Caco-2 (cell line): Measurements from ENCODE around the gene ZRSR2. TPM values are rescaled to one million over a fixed set of nuclear protein-coding genes. Genes with fewer than 3 reads are reported as not detected.

Source experiments
- BruUV-seq: library from RNA; stranded (reverse); fragments of 400-500 nt; replicated peaks from 2 replicates; lab custom pipeline; 2021; lab: Mats Ljungman, UMichigan
- CTCF ChIA-PET: fragments of 300-600 bp; sonication (Branson Sonifier 250); formaldehyde crosslinking; loops from one replicate; lab custom pipeline; 2022; ENCODE audit warnings: antibody characterized with exemption; lab: Charles Lee
- POLR2A ChIA-PET: fragments of 300-600 bp; sonication (Branson Sonifier 250); formaldehyde crosslinking; loops from one replicate; lab custom pipeline; 2022; ENCODE audit warnings: antibody characterized with exemption; lab: Charles Lee
- DNase-seq, 2 experiments: peaks; one replicate each; pipeline versions ENCODE4 v3.0.0 to v3.0.0-alpha.2; 2020 to 2022
- H3K27me3 ChIP-seq: replicated peaks from 2 replicates; pipeline ENCODE4 v1.6.0; 2011; ENCODE audit warnings: low read length; ENCODE audit not compliant: control insufficient read depth, insufficient read depth
- H3K36me3 ChIP-seq: 2 replicates; pipeline ENCODE4 v1.5.1; 2011; ENCODE audit warnings: low read length; ENCODE audit not compliant: control insufficient read depth, insufficient read depth
- H3K4me1 ChIP-seq: fragments of 250-450 bp; sonication (Bioruptor Pico); 2 replicates; pipeline ENCODE4 v1.5.1; 2020; ENCODE audit warnings: mild to moderate bottlenecking
- H3K4me3 ChIP-seq: 2 replicates; pipeline ENCODE4 v1.5.1; 2011; ENCODE audit warnings: low read depth, mild to moderate bottlenecking, control low read depth, low read length
- H3K9me3 ChIP-seq: fragments of 250-450 bp; sonication (Bioruptor Pico); 2 replicates; pipeline ENCODE4 v1.5.1; 2020; ENCODE audit warnings: mild to moderate bottlenecking, moderate library complexity
- H3K27ac Mint-ChIP-seq: one replicate; pipeline ENCODE4 v1.8.0; 2022; ENCODE audit warnings: mixed read lengths; ENCODE audit not compliant: unreplicated experiment
- H3K27me3 Mint-ChIP-seq: one replicate; pipeline ENCODE4 v1.8.0; 2022; ENCODE audit warnings: mixed read lengths; ENCODE audit not compliant: insufficient read depth, unreplicated experiment
- H3K36me3 Mint-ChIP-seq: one replicate; pipeline ENCODE4 v1.8.0; 2022; ENCODE audit warnings: mild to moderate bottlenecking, mixed read lengths; ENCODE audit not compliant: insufficient read depth, unreplicated experiment
- H3K4me1 Mint-ChIP-seq: one replicate; pipeline ENCODE4 v1.8.0; 2022; ENCODE audit warnings: low read depth, mixed read lengths; ENCODE audit not compliant: unreplicated experiment
- H3K4me3 Mint-ChIP-seq: one replicate; pipeline ENCODE4 v1.8.0; 2022; ENCODE audit warnings: mild to moderate bottlenecking, moderate library complexity, mixed read lengths; ENCODE audit not compliant: unreplicated experiment
- H3K9me3 Mint-ChIP-seq: one replicate; pipeline ENCODE4 v1.8.0; 2022; ENCODE audit warnings: mixed read lengths; ENCODE audit not compliant: unreplicated experiment
- CTCF ChIP-seq, 2 experiments: fragments of 200-600 bp in 1 of 2; IDR thresholded peaks; 1 replicate in 1 of 2; 2 replicates in 1 of 2; pipeline versions ENCODE4 v1.5.1 to v1.8.0; 2011 to 2022; ENCODE audit warnings: antibody characterized with exemption in 1 of 2, control low read depth in 1 of 2, inconsistent platforms in 1 of 2, low read depth in 1 of 2, low read length in 1 of 2, mild to moderate bottlenecking in 1 of 2, moderate library complexity in 1 of 2; ENCODE audit not compliant: insufficient read depth in 1 of 2, severe bottlenecking in 1 of 2, unreplicated experiment in 1 of 2
- intact Hi-C: fragments of 100-400 bp; cut with micrococcal nuclease; formaldehyde crosslinking; loops from one replicate; pipeline ENCODE4 v1.10.0; 2022; ENCODE audit not compliant: unreplicated experiment
- total RNA-seq: library from RNA; stranded (reverse); gene quantifications from 2 replicates; pipeline ENCODE4 v1.2.3, GENCODE V29; 2022

Gene ZRSR2
- total RNA-seq, 1 experiment from 2014 or later: 8.1 TPM

- intact Hi-C loops: loop anchor here (10.0 kb wide), 1 partner anchor 857 kb away; the partner anchor contains the start of genes CTPS2 and SYAP1
- Mint-ChIP-seq H3K9me3 (no peaks in the 10 kb centered on the region), H3K27ac (no peak overlapping the region), H3K36me3 (no peaks in the 10 kb centered on the region), H3K4me3 (no peak overlapping the region), H3K27me3 (peaks cover 2% of the 10 kb centered on the region), H3K4me1 (no peaks in the 10 kb centered on the region)
- CTCF ChIA-PET: no interaction called here
- Histone ChIP-seq H3K27me3 (no peaks in the 10 kb centered on the region), H3K4me1 (no peaks in the 10 kb centered on the region), H3K9me3 (no peaks in the 10 kb centered on the region), H3K36me3 (no peaks in the 10 kb centered on the region), H3K4me3 (no peak overlapping the region)
- POLR2A ChIA-PET: no interaction called here
- BruUV-seq: no TSS peak
- DNase-seq: no peak
- TF ChIP-seq CTCF (IDR thresholded peaks at IDR 0.05; ENCODE audit: insufficient read depth in 1 of 2, low read depth in 1 of 2, low read length in 1 of 2, severe bottlenecking in 1 of 2, unreplicated experiment in 1 of 2): no peak
Measured at GRCh38 chrX:15858051-15858450, 67.8 kb downstream of the ZRSR2 start.

GRCh38 chrX:15860921-15861320 is 70.6 kb downstream of the ZRSR2 start:
- Histone ChIP-seq H3K4me3 (no peak overlapping the region), H3K9me3 (no peaks in the 10 kb centered on the region), H3K36me3 (no peaks in the 10 kb centered on the region), H3K4me1 (no peaks in the 10 kb centered on the region), H3K27me3 (no peaks in the 10 kb centered on the region)
- Mint-ChIP-seq H3K27me3 (peaks cover 2% of the 10 kb centered on the region), H3K9me3 (no peaks in the 10 kb centered on the region), H3K36me3 (no peaks in the 10 kb centered on the region), H3K27ac (no peak overlapping the region), H3K4me1 (no peaks in the 10 kb centered on the region), H3K4me3 (no peak overlapping the region)
- TF ChIP-seq CTCF (IDR thresholded peaks at IDR 0.05; ENCODE audit: insufficient read depth in 1 of 2, low read depth in 1 of 2, low read length in 1 of 2, severe bottlenecking in 1 of 2, unreplicated experiment in 1 of 2): no peak
- no peak for DNase-seq
- intact Hi-C loops: no loop called here
- POLR2A ChIA-PET: no interaction called here
- no TSS peak for BruUV-seq
- CTCF ChIA-PET: no interaction called here

GRCh38 chrX:15864023-15864422 is 73.7 kb downstream of the ZRSR2 start:
- no peak for TF ChIP-seq CTCF (IDR thresholded peaks at IDR 0.05; ENCODE audit: insufficient read depth in 1 of 2, low read depth in 1 of 2, low read length in 1 of 2, severe bottlenecking in 1 of 2, unreplicated experiment in 1 of 2)
- Histone ChIP-seq H3K4me1 (no peaks in the 10 kb centered on the region), H3K4me3 (no peak overlapping the region), H3K9me3 (no peaks in the 10 kb centered on the region), H3K27me3 (no peaks in the 10 kb centered on the region), H3K36me3 (no peaks in the 10 kb centered on the region)
- Mint-ChIP-seq H3K36me3 (no peaks in the 10 kb centered on the region), H3K4me3 (no peak overlapping the region), H3K27me3 (no peaks in the 10 kb centered on the region), H3K4me1 (no peaks in the 10 kb centered on the region), H3K27ac (no peak overlapping the region), H3K9me3 (no peaks in the 10 kb centered on the region)
- CTCF ChIA-PET: no interaction called here
- intact Hi-C loops: no loop called here
- POLR2A ChIA-PET: no interaction called here
- DNase-seq: no peak
- no TSS peak for BruUV-seq
